Central memory CD8-positive, alpha-beta T cell (primary cell): Measurements from ENCODE around the gene ULK3.

ENCODE experiments used
- ATAC-seq: fragments of 150-1000 bp; cut with Tn5 transposase; replicated peaks from 2 replicates; pipeline ENCODE4 v1.10.0; 2022; ENCODE audit warnings: mild to moderate bottlenecking, moderate FRiP score, moderate number of reproducible peaks; ENCODE audit not compliant: poor library complexity, severe bottlenecking; ENCODE audit errors: extremely low read depth
- DNase-seq, 2 donors: peaks; one replicate each; pipeline ENCODE4 v3.0.0; 2021; ENCODE audit warnings: low spot score in 2 of 2
- H3K27ac Mint-ChIP-seq: one replicate; pipeline ENCODE4 v1.8.0; 2022; ENCODE audit warnings: low read depth, mild to moderate bottlenecking, moderate library complexity, mixed read lengths
- H3K27me3 Mint-ChIP-seq: one replicate; pipeline ENCODE4 v1.8.0; 2022; ENCODE audit warnings: mixed read lengths
- H3K36me3 Mint-ChIP-seq: one replicate; pipeline ENCODE4 v1.8.0; 2022; ENCODE audit warnings: mild to moderate bottlenecking, moderate library complexity, mixed read lengths; ENCODE audit not compliant: insufficient read depth
- H3K4me1 Mint-ChIP-seq: one replicate; pipeline ENCODE4 v1.8.0; 2022; ENCODE audit warnings: mixed read lengths
- H3K4me3 Mint-ChIP-seq: one replicate; pipeline ENCODE4 v1.8.0; 2022; ENCODE audit warnings: mild to moderate bottlenecking, moderate library complexity, mixed read lengths
- H3K9me3 Mint-ChIP-seq: one replicate; pipeline ENCODE4 v1.8.0; 2022; ENCODE audit warnings: mixed read lengths

Gene ULK3

GRCh38 chr15:74863239-74864056 lies 20.5 kb upstream of the ULK3 start:
- ATAC-seq, result peak; percentile 29
- H3K4me1 Mint-ChIP-seq, result peaks cover 55% of the 10 kb centered on the region
- H3K9me3 Mint-ChIP-seq, result no peaks in the 10 kb centered on the region
- H3K27me3 Mint-ChIP-seq, result no peaks in the 10 kb centered on the region
- peak overlapping the region; percentile 71 for H3K27ac Mint-ChIP-seq
- no peak for DNase-seq
- H3K4me3 Mint-ChIP-seq, result peak overlapping the region; percentile 6
- peaks cover 27% of the 10 kb centered on the region for H3K36me3 Mint-ChIP-seq

- Mint-ChIP-seq H3K9me3 (no peaks in the 10 kb centered on the region), H3K36me3 (peaks cover 23% of the 10 kb centered on the region), H3K27me3 (no peaks in the 10 kb centered on the region), H3K4me1 (peaks cover 36% of the 10 kb centered on the region), H3K27ac (peak overlapping the region; percentile 72), H3K4me3 (peak overlapping the region; percentile 43)
- no peak for ATAC-seq
- no peak for DNase-seq
These were observed 15.4 kb upstream of the ULK3 start for GRCh38 chr15:74858369-74858740.

- DNase-seq (no peak), ATAC-seq (peak; percentile 82)
- Mint-ChIP-seq H3K9me3 (no peaks in the 10 kb centered on the region), H3K4me3 (peak overlapping the region; percentile 43), H3K4me1 (peaks cover 36% of the 10 kb centered on the region), H3K27ac (peak overlapping the region; percentile 72), H3K36me3 (peaks cover 24% of the 10 kb centered on the region), H3K27me3 (no peaks in the 10 kb centered on the region)
These were observed 14.9 kb upstream of the ULK3 start for GRCh38 chr15:74857671-74858368.

- Mint-ChIP-seq H3K36me3 (peaks cover 23% of the 10 kb centered on the region), H3K4me1 (peaks cover 36% of the 10 kb centered on the region), H3K27ac (peak overlapping the region; percentile 72), H3K9me3 (no peaks in the 10 kb centered on the region), H3K4me3 (peak overlapping the region; percentile 1), H3K27me3 (no peaks in the 10 kb centered on the region)
- DNase-seq (no peak), ATAC-seq (peak; percentile 63)
These were observed 14.2 kb upstream of the ULK3 start for GRCh38 chr15:74857082-74857655.

- Mint-ChIP-seq H3K36me3 (peaks cover 24% of the 10 kb centered on the region), H3K27me3 (no peaks in the 10 kb centered on the region), H3K27ac (peak overlapping the region; percentile 72), H3K4me3 (peak overlapping the region; percentile 1), H3K4me1 (peaks cover 36% of the 10 kb centered on the region), H3K9me3 (no peaks in the 10 kb centered on the region)
- ATAC-seq (no peak), DNase-seq (no peak)
These were observed 13.6 kb upstream of the ULK3 start for GRCh38 chr15:74856537-74856936.

GRCh38 chr15:74855857-74856256 lies 12.9 kb upstream of the ULK3 start:
- H3K4me1 Mint-ChIP-seq, result peaks cover 36% of the 10 kb centered on the region
- ATAC-seq (no peak), DNase-seq (no peak)
- peaks cover 24% of the 10 kb centered on the region for H3K36me3 Mint-ChIP-seq
- no peaks in the 10 kb centered on the region for H3K27me3 Mint-ChIP-seq
- peak overlapping the region; percentile 72 for H3K27ac Mint-ChIP-seq
- no peaks in the 10 kb centered on the region for H3K9me3 Mint-ChIP-seq
- no peak overlapping the region for H3K4me3 Mint-ChIP-seq

GRCh38 chr15:74854453-74855022 lies 11.6 kb upstream of the ULK3 start:
- H3K9me3 Mint-ChIP-seq, result no peaks in the 10 kb centered on the region
- no peak for ATAC-seq
- H3K36me3 Mint-ChIP-seq, result peaks cover 24% of the 10 kb centered on the region
- no peaks in the 10 kb centered on the region for H3K27me3 Mint-ChIP-seq
- no peak overlapping the region for H3K4me3 Mint-ChIP-seq
- H3K4me1 Mint-ChIP-seq, result peaks cover 34% of the 10 kb centered on the region
- no peak overlapping the region for H3K27ac Mint-ChIP-seq
- DNase-seq, result no peak

GRCh38 chr15:74851960-74852359 lies 9.0 kb upstream of the ULK3 start:
- ATAC-seq, result no peak
- no peak overlapping the region for H3K4me3 Mint-ChIP-seq
- no peaks in the 10 kb centered on the region for H3K9me3 Mint-ChIP-seq
- H3K27ac Mint-ChIP-seq, result no peak overlapping the region
- H3K27me3 Mint-ChIP-seq, result no peaks in the 10 kb centered on the region
- H3K4me1 Mint-ChIP-seq, result peaks cover 9% of the 10 kb centered on the region
- H3K36me3 Mint-ChIP-seq, result peaks cover 41% of the 10 kb centered on the region
- no peak for DNase-seq

- Mint-ChIP-seq H3K27me3 (no peaks in the 10 kb centered on the region), H3K4me1 (peaks cover 5% of the 10 kb centered on the region), H3K36me3 (peaks cover 42% of the 10 kb centered on the region), H3K9me3 (no peaks in the 10 kb centered on the region), H3K4me3 (no peak overlapping the region), H3K27ac (no peak overlapping the region)
- DNase-seq (no peak), ATAC-seq (no peak)
These were observed 7.4 kb upstream of the ULK3 start for GRCh38 chr15:74850393-74850792.

- no peak for DNase-seq
- Mint-ChIP-seq H3K4me3 (no peak overlapping the region), H3K9me3 (no peaks in the 10 kb centered on the region), H3K4me1 (peaks cover 31% of the 10 kb centered on the region), H3K27me3 (no peaks in the 10 kb centered on the region), H3K36me3 (peaks cover 43% of the 10 kb centered on the region), H3K27ac (no peak overlapping the region)
- ATAC-seq, result no peak
These were observed 4.5 kb upstream of the ULK3 start for GRCh38 chr15:74847432-74847831.

GRCh38 chr15:74845581-74845980 lies 2.6 kb upstream of the ULK3 start:
- H3K36me3 Mint-ChIP-seq, result peaks cover 42% of the 10 kb centered on the region
- peak overlapping the region; percentile 82 for H3K4me3 Mint-ChIP-seq
- H3K9me3 Mint-ChIP-seq, result no peaks in the 10 kb centered on the region
- ATAC-seq (peak; percentile 25), DNase-seq (no peak)
- H3K27me3 Mint-ChIP-seq, result no peaks in the 10 kb centered on the region
- H3K4me1 Mint-ChIP-seq, result peaks cover 47% of the 10 kb centered on the region
- peak overlapping the region; percentile 92 for H3K27ac Mint-ChIP-seq

- Mint-ChIP-seq H3K27ac (peak overlapping the region; percentile 92), H3K36me3 (peaks cover 42% of the 10 kb centered on the region), H3K4me1 (peaks cover 48% of the 10 kb centered on the region), H3K4me3 (peak overlapping the region; percentile 82), H3K9me3 (no peaks in the 10 kb centered on the region), H3K27me3 (no peaks in the 10 kb centered on the region)
- DNase-seq, result peak; percentile 27 to 44
- peak; percentile 53 for ATAC-seq
These were observed 2.2 kb upstream of the ULK3 start for GRCh38 chr15:74845208-74845568.
